ENCODE data around the gene GULP1. TPM values are rescaled to one million over a fixed set of nuclear protein-coding genes. Genes with fewer than 3 reads are reported as not detected.

The GULP1 gene
- total RNA-seq, 1 experiment from 2014 or later = 86.8 TPM

DNA sequence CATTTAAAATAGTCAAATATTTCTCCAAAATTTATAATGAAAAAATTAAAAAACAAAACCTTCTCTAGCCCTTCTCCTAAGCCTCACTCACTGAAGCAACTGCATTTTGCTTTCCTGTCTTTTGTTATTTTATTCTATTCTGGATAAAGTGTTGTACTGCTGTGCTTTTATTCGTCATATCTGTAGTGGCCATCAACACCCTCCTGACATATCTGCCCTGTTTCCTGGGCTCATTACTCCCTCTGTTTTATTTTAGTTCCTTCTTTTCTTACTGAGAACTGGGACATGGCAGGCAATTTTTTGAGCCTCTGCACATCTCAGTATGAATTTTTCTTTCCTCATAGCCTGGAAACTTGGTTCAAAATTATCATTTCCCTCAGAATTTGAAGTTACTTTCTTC lies 224.2 kb downstream of the GULP1 start:
- TF ChIP-seq, protein P1, sequence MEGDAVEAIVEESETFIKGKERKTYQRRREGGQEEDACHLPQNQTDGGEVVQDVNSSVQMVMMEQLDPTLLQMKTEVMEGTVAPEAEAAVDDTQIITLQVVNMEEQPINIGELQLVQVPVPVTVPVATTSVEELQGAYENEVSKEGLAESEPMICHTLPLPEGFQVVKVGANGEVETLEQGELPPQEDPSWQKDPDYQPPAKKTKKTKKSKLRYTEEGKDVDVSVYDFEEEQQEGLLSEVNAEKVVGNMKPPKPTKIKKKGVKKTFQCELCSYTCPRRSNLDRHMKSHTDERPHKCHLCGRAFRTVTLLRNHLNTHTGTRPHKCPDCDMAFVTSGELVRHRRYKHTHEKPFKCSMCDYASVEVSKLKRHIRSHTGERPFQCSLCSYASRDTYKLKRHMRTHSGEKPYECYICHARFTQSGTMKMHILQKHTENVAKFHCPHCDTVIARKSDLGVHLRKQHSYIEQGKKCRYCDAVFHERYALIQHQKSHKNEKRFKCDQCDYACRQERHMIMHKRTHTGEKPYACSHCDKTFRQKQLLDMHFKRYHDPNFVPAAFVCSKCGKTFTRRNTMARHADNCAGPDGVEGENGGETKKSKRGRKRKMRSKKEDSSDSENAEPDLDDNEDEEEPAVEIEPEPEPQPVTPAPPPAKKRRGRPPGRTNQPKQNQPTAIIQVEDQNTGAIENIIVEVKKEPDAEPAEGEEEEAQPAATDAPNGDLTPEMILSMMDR (IDR thresholded peaks at IDR 0.05; ENCODE audit: unreplicated experiment) = no peak
- Mint-ChIP-seq H3K36me3 (ENCODE audit: insufficient read depth, unreplicated experiment) (peaks cover 5% of the 10 kb centered on the region), H3K4me3 (ENCODE audit: low read depth, unreplicated experiment) (no peak overlapping the region), H3K27ac (ENCODE audit: unreplicated experiment) (no peak overlapping the region), H3K4me1 (ENCODE audit: low read depth, unreplicated experiment) (peaks cover 7% of the 10 kb centered on the region), H3K9me3 (ENCODE audit: low read depth, unreplicated experiment) (no peaks in the 10 kb centered on the region), H3K27me3 (ENCODE audit: unreplicated experiment) (no peaks in the 10 kb centered on the region)
- CTCF ChIA-PET = no interaction called here
- BruUV-seq (replicated peaks) = no TSS peak
- no peak for DNase-seq
- intact Hi-C loops (cut with micrococcal nuclease; ENCODE audit: unreplicated experiment) = loop anchor here (10.0 kb wide), 1 partner anchor 431 kb away; no protein-coding TSS in a partner anchor

DNA sequence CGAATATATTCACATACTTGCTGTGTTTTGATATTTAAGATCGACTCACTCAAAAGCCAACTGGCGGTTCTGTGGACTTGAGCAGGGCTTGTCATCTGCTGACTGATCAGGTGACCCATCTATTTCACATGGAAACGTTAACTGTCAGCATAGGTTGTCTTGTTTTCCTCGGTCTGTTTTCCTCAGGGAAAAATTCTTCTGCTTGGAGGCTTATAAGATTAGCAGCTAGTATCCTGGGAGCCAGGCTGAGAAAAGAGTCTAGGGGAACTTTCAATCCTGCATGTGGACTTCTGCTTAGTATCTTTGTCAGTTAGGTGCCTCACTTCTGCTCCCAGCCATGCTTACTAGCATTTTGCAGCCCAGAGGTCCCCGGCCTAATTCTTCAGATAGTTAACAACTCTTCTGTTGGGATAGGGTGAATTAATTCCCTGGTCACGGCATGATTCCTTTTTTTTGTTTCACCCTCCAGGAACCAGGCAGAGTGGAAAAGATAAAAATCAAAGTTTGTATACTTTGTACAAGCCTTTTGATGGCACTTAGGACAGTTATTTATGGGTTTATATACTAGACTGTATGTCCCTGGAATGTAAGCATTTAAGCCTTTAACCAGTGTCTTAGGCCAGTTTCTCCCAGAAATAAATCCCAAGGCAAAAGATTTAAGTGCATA lies 226.0 kb downstream of the GULP1 start:
- TF ChIP-seq, protein P1 (IDR thresholded peaks at IDR 0.05; ENCODE audit: unreplicated experiment) = no peak
- CTCF ChIA-PET = no interaction called here
- no peaks in the 10 kb centered on the region for H3K9me3 Mint-ChIP-seq (ENCODE audit: low read depth, unreplicated experiment)
- no peak for DNase-seq
- no peak overlapping the region for H3K27ac Mint-ChIP-seq (ENCODE audit: unreplicated experiment)
- BruUV-seq (replicated peaks) = no TSS peak
- H3K27me3 Mint-ChIP-seq (ENCODE audit: unreplicated experiment) = no peaks in the 10 kb centered on the region
- H3K36me3 Mint-ChIP-seq (ENCODE audit: insufficient read depth, unreplicated experiment) = peaks cover 5% of the 10 kb centered on the region
- H3K4me1 Mint-ChIP-seq (ENCODE audit: low read depth, unreplicated experiment) = peaks cover 7% of the 10 kb centered on the region
- H3K4me3 Mint-ChIP-seq (ENCODE audit: low read depth, unreplicated experiment) = no peak overlapping the region
- intact Hi-C loops (cut with micrococcal nuclease; ENCODE audit: unreplicated experiment) = loop anchor here (10.0 kb wide), 1 partner anchor 433 kb away; no protein-coding TSS in a partner anchor

DNA sequence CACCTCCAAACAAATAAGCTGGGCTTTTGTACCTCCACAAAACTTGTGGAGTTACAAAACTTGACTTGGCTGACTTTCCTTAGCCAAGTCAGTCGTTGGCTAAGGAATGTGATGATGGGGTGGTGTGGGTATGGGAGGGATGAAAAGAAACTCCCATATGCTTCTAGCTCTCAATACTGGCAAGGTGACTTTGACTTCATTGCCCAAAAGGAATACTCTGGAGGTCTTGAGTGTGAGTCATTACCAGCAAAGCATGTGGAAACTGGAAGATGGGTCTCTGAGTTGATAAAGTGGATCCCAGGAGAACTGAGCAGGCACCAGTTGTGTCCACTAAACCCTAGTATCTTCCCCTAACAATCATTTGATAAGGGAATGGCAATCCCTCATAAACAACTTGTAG lies 226.7 kb downstream of the GULP1 start:
- no peaks in the 10 kb centered on the region for H3K27me3 Mint-ChIP-seq (ENCODE audit: unreplicated experiment)
- no peak overlapping the region for H3K27ac Mint-ChIP-seq (ENCODE audit: unreplicated experiment)
- peaks cover 5% of the 10 kb centered on the region for H3K36me3 Mint-ChIP-seq (ENCODE audit: insufficient read depth, unreplicated experiment)
- intact Hi-C loops (cut with micrococcal nuclease; ENCODE audit: unreplicated experiment) = loop anchor here (10.0 kb wide), 1 partner anchor 434 kb away; no protein-coding TSS in a partner anchor
- no peak for DNase-seq
- TF ChIP-seq, protein P1 (IDR thresholded peaks at IDR 0.05; ENCODE audit: unreplicated experiment) = no peak
- no peak overlapping the region for H3K4me3 Mint-ChIP-seq (ENCODE audit: low read depth, unreplicated experiment)
- H3K4me1 Mint-ChIP-seq (ENCODE audit: low read depth, unreplicated experiment) = peaks cover 7% of the 10 kb centered on the region
- CTCF ChIA-PET = no interaction called here
- BruUV-seq (replicated peaks) = no TSS peak
- no peaks in the 10 kb centered on the region for H3K9me3 Mint-ChIP-seq (ENCODE audit: low read depth, unreplicated experiment)

DNA sequence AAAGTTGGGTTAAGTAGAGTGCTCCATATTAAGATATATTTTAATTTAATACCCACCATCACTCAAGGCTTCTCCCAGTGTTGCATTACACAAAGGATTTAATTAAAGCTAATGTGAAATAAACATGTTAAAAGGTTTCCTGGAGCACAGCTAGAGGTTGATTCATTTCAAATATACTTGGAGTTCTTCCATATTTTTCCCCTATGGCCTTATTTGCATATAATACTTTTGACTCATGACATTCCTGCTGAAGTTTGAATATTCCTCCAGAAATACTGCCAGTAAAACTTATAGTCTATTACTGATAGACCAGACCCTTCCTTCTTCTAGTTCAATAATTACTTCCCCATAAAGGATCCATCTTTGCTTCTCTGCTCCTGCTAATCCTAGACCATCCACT lies 227.5 kb downstream of the GULP1 start:
- Mint-ChIP-seq H3K36me3 (ENCODE audit: insufficient read depth, unreplicated experiment) (peaks cover 5% of the 10 kb centered on the region), H3K27ac (ENCODE audit: unreplicated experiment) (no peak overlapping the region), H3K4me3 (ENCODE audit: low read depth, unreplicated experiment) (no peak overlapping the region), H3K4me1 (ENCODE audit: low read depth, unreplicated experiment) (peaks cover 7% of the 10 kb centered on the region), H3K9me3 (ENCODE audit: low read depth, unreplicated experiment) (no peaks in the 10 kb centered on the region), H3K27me3 (ENCODE audit: unreplicated experiment) (no peaks in the 10 kb centered on the region)
- BruUV-seq (replicated peaks) = no TSS peak
- DNase-seq = no peak
- CTCF ChIA-PET = no interaction called here
- intact Hi-C loops (cut with micrococcal nuclease; ENCODE audit: unreplicated experiment) = loop anchor here (10.0 kb wide), 1 partner anchor 434 kb away; no protein-coding TSS in a partner anchor
- TF ChIP-seq, protein P1 (IDR thresholded peaks at IDR 0.05; ENCODE audit: unreplicated experiment) = no peak
